ENCODE measurements around the gene HDAC4.

HDAC4 gene

GRCh38 chr2:239198221-239198620, 202.6 kb downstream of the HDAC4 start:
- Histone ChIP-seq H3K4me1 (ENCODE audit: low read length) (peaks cover 20% of the 10 kb centered on the region), H3K9me3 (replicated peaks; ENCODE audit: insufficient read depth, low read length) (no peaks in the 10 kb centered on the region), H4K20me1 (ENCODE audit: insufficient read depth, low read length) (no peaks in the 10 kb centered on the region), H3K27me3 (replicated peaks; ENCODE audit: insufficient read depth, low read length) (no peaks in the 10 kb centered on the region), H3K27ac (ENCODE audit: low read length) (no peak overlapping the region), H3K36me3 (replicated peaks; ENCODE audit: insufficient read depth, low read length) (no peaks in the 10 kb centered on the region), H3K9me2 (replicated peaks; ENCODE audit: insufficient read depth, low read length) (no peaks in the 10 kb centered on the region), H3K79me2 (ENCODE audit: low read length) (peaks cover 27% of the 10 kb centered on the region), H3F3A (ENCODE audit: insufficient read depth, low read length) (peaks cover 6% of the 10 kb centered on the region), H3K9ac (ENCODE audit: low read length) (no peak overlapping the region), H2AFZ (ENCODE audit: low read length) (no peak overlapping the region), H3K4me3 (ENCODE audit: low read length) (no peak overlapping the region), H3K4me2 (ENCODE audit: low read depth, low read length) (no peak overlapping the region)
- no peak for DNase-seq
- TF ChIP-seq CTCF (IDR thresholded peaks at IDR 0.05; ENCODE audit: low read length) (no peak), EZH2 (optimal IDR thresholded peaks at IDR 0.05; ENCODE audit: low read depth, low read length) (no peak), EZH2phosphoT487 (IDR thresholded peaks at IDR 0.05; ENCODE audit: low read length) (no peak)

- H3K4me1 ChIP-seq (ENCODE audit: low read length): peaks cover 13% of the 10 kb centered on the region
- peaks cover 24% of the 10 kb centered on the region for H3K79me2 ChIP-seq (ENCODE audit: low read length)
- no peak overlapping the region for H3K9ac ChIP-seq (ENCODE audit: low read length)
- no peaks in the 10 kb centered on the region for H3K9me3 ChIP-seq (replicated peaks; ENCODE audit: insufficient read depth, low read length)
- no peaks in the 10 kb centered on the region for H4K20me1 ChIP-seq (ENCODE audit: insufficient read depth, low read length)
- no peaks in the 10 kb centered on the region for H3K36me3 ChIP-seq (replicated peaks; ENCODE audit: insufficient read depth, low read length)
- H3K4me2 ChIP-seq (ENCODE audit: low read depth, low read length): no peak overlapping the region
- peaks cover 5% of the 10 kb centered on the region for H3F3A ChIP-seq (ENCODE audit: insufficient read depth, low read length)
- no peak for DNase-seq
- no peaks in the 10 kb centered on the region for H3K27me3 ChIP-seq (replicated peaks; ENCODE audit: insufficient read depth, low read length)
- H3K27ac ChIP-seq (ENCODE audit: low read length): no peak overlapping the region
- H3K4me3 ChIP-seq (ENCODE audit: low read length): no peak overlapping the region
- TF ChIP-seq EZH2 (optimal IDR thresholded peaks at IDR 0.05; ENCODE audit: low read depth, low read length): no peak
- no peak for TF ChIP-seq CTCF (IDR thresholded peaks at IDR 0.05; ENCODE audit: low read length)
- no peak for TF ChIP-seq EZH2phosphoT487 (IDR thresholded peaks at IDR 0.05; ENCODE audit: low read length)
- H2AFZ ChIP-seq (ENCODE audit: low read length): no peak overlapping the region
- no peaks in the 10 kb centered on the region for H3K9me2 ChIP-seq (replicated peaks; ENCODE audit: insufficient read depth, low read length)
Observed at GRCh38 chr2:239197146-239197545, 203.7 kb downstream of the HDAC4 start.

- H3K27me3 ChIP-seq (replicated peaks; ENCODE audit: insufficient read depth, low read length): no peaks in the 10 kb centered on the region
- H3K9ac ChIP-seq (ENCODE audit: low read length): no peak overlapping the region
- DNase-seq: no peak
- no peaks in the 10 kb centered on the region for H3K36me3 ChIP-seq (replicated peaks; ENCODE audit: insufficient read depth, low read length)
- H3K4me1 ChIP-seq (ENCODE audit: low read length): peaks cover 8% of the 10 kb centered on the region
- no peaks in the 10 kb centered on the region for H4K20me1 ChIP-seq (ENCODE audit: insufficient read depth, low read length)
- H3K27ac ChIP-seq (ENCODE audit: low read length): no peak overlapping the region
- no peak overlapping the region for H2AFZ ChIP-seq (ENCODE audit: low read length)
- no peaks in the 10 kb centered on the region for H3K9me3 ChIP-seq (replicated peaks; ENCODE audit: insufficient read depth, low read length)
- no peaks in the 10 kb centered on the region for H3K9me2 ChIP-seq (replicated peaks; ENCODE audit: insufficient read depth, low read length)
- peaks cover 20% of the 10 kb centered on the region for H3K79me2 ChIP-seq (ENCODE audit: low read length)
- no peak for TF ChIP-seq CTCF (IDR thresholded peaks at IDR 0.05; ENCODE audit: low read length)
- TF ChIP-seq EZH2 (optimal IDR thresholded peaks at IDR 0.05; ENCODE audit: low read depth, low read length): no peak
- TF ChIP-seq EZH2phosphoT487 (IDR thresholded peaks at IDR 0.05; ENCODE audit: low read length): no peak
- no peak overlapping the region for H3K4me2 ChIP-seq (ENCODE audit: low read depth, low read length)
- H3K4me3 ChIP-seq (ENCODE audit: low read length): no peak overlapping the region
- H3F3A ChIP-seq (ENCODE audit: insufficient read depth, low read length): no peaks in the 10 kb centered on the region
Observed at GRCh38 chr2:239196474-239197021, 204.3 kb downstream of the HDAC4 start.
